HG02973 (cell line): ENCODE results near the gene FGF23.

Experiments used
- ATAC-seq: cut with Tn5 transposase; IDR thresholded peaks from one replicate; pipeline ENCODE4 v1.9.1; 2021; ENCODE audit warnings: moderate library complexity; ENCODE audit not compliant: unreplicated experiment

The FGF23 gene

GRCh38 chr12:4386801-4387200 lies 7.3 kb upstream of the FGF23 start:
- no peak for ATAC-seq

GRCh38 chr12:4383304-4383865 lies 3.9 kb upstream of the FGF23 start:
- ATAC-seq, result no peak

DNA sequence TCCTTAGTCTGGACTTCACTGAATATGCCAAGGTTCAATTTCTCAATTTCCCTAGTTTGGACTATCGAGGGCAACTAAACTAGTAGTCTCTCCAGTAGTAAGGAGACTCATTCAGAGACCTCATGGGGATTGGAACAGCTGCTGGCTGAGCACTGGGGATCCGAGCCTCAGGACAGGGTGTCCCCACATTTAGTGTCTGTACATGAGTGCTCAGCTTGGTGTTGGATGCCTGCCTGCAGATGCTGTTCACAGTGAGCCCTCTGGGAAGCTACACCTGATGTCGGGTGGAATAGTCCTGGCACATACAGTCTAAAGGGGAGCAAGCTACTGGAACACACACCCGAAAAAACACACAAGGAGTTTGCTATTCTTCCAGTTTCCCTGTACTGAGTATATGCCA lies 820 bp upstream of the FGF23 start:
- ATAC-seq, result no peak

GRCh38 chr12:4378772-4379171 lies 740 bp downstream of the FGF23 start:
- ATAC-seq, result no peak

DNA sequence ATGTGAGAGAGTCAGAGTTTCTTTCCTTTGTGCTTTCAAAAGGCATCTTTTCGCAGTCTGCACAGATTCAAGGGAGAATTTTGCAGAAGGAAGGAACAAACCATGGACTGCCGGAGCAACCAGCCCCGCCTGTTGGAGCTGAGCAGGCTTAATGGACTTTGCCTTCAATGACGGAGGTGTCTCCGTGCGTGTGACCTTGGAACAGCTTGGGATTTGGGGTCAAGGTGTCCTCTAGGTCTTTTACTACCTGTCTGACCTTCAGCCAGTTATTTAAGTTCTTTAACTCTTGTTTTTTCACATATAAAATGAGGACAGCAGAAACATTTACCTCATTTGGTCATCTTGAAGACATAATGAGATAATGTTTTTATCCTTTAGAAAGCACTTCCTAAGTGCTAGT lies 4.1 kb downstream of the FGF23 start:
- ATAC-seq, result no peak

GRCh38 chr12:4372653-4373052 lies 6.9 kb downstream of the FGF23 start:
- ATAC-seq, result no peak

DNA sequence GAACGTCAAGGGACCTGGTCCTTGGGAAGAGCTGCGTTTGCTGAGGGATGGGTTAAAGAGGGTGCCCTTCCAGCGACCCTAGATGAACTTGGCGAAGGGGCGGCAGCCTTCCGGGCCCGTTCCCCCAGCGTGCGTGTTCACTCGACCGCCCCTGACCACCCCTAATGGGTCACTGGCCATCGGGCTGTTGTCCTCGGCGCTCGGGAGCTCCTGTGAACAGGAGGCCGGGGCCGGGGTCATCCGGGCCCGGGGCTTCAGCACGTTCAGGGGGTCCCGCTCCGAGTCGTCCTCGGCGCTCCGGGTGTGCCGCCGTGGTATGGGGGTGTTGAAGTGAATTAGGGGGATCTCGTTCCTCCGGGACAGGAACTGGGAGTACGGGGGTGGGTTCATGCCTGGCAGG lies 9.2 kb downstream of the FGF23 start:
- no peak for ATAC-seq

GRCh38 chr12:4369548-4369947 lies 10.0 kb downstream of the FGF23 start:
- no peak for ATAC-seq

GRCh38 chr12:4366090-4366489 lies 13.4 kb downstream of the FGF23 start:
- ATAC-seq, result no peak

GRCh38 chr12:4356041-4356327 lies 23.5 kb downstream of the FGF23 start:
- no peak for ATAC-seq

DNA sequence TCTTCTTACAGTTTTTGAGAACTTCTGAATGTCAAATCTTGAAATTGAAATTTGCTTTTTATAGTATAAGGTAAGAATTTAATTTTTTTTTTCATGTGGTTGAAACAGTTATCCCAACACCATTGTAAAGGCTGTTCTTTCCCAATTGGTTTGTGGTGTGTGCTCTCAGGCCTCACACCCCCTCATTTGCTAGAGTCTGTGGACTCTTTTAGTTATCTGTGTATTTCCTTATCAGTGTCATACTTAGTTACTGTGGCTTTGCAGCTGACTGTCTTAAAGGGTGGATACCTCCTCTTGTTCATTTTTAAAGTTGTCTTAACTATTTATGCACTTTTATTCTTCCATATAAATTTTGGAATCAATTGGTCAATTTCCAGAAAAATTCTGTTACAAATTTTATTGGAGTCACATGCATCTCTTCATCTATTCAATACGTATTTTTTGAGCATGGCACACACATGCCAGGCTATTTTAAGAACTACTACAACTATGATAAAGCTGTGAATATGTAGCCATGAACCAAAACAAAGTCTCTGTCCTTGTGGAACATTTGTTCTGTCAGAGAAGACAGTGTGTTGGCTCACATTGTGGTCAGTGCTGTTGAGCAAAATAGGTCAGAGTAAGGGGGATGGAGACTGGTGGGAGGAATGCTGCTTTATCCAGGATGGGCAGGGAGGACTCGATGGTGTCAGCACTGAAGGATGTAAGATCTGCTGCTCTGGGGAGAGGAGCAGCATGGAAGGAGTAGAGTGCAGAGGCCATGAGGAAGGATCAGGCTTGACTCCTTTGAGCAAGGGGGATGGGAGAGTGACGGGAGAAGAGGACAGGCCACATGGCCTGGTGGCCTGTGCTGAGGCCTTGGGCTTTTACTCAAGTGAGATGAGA lies 24.1 kb downstream of the FGF23 start:
- ATAC-seq, result no peak

DNA sequence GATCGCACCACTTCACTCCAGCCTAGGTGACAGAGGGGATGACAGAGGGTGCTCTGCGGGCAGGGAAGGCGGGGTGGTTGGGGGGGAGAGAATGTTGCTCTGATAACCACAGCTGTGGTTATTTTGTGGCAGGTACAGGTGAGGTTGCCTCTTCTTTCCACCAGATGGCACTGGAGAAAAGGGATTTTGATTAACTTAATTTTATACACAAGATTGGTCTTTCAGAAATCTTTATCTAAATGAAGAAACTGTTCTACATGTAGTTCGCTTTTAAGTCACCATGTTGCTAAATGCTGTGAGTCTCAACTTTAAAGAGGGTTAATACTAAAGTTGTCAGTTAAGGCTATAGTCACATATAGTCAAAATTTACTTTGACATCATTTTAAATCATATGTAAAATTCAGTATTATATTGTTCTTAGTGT lies 25.7 kb downstream of the FGF23 start:
- no peak for ATAC-seq

DNA sequence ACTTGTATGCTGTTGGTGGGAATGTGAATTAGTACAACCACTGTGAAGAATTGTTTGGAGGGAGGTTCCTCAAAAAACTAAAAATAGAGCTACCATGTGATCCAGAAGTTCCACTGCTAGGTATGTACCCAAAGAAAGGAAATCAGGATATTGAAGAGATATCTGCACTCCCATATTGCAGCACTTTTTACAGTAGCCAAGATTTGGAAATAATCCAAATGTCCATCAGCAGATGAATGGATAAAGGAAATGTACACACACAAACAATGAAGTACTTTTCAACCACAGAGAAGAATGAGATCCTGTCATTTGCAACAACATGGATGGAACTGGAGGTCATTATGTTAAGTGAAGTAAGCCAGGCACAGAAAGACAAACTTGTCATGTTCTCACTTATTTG lies 32.6 kb downstream of the FGF23 start:
- no peak for ATAC-seq

DNA sequence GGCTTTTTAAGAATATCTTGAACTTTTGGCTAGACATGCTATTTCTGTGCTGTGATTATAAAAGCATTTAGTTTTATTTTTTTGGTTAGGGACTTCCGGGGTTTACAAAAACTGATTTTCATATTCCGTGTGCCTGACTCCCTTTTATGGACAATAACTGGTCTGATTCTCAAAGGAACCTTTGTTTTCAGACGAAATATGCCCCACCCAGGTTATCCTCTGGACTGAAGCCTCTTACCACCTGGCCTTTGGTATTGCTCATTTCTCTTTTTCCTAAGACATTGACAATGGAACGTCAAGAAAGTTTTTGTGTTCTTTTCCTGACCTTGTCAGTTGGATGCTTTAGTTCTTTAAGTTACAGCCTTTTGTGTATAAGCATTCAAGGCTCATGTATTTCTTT lies 47.7 kb downstream of the FGF23 start:
- ATAC-seq, result no peak

DNA sequence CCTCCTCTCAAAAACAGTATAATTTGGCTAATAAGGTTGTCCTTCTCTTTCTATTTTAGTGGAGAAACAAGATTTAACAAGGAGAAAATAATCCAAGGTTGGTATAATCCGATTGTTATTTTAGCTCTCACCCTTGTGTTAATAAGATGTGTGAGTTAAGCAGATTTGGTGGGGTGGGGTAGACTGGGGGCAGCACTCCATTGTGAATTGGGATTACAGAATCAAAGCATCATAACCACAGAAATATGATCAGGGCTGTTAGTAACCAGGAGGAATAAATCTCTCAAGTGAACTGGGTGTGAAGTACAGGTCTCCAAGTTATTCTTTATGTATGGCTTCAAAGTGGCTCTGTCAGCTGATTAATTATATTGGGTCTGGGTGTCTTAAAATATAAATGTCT lies 48.3 kb downstream of the FGF23 start:
- no peak for ATAC-seq

GRCh38 chr12:4330203-4330602 lies 49.3 kb downstream of the FGF23 start:
- no peak for ATAC-seq

GRCh38 chr12:4327293-4327692 lies 52.2 kb downstream of the FGF23 start:
- no peak for ATAC-seq

GRCh38 chr12:4325966-4326365 lies 53.5 kb downstream of the FGF23 start:
- no peak for ATAC-seq

DNA sequence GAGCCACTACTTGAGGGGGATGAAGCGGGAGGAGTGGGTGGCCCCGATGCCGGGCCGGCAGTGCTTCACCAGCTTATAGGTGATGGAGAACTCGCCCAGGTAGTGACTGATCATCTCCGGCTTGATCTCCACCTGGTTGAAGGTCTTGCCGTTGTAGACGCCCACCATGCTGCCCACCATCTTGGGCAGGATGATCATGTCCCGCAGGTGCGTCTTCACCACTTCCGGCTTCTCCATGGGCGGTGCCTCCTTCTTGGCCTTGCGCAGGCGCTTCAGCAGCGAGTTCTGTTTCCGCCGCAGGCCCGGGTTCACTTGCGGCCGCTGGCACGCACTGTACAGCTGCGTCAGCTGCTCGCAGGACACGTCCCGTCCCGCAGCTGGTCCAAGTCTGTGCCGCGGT lies 55.1 kb downstream of the FGF23 start:
- ATAC-seq, result no peak

DNA sequence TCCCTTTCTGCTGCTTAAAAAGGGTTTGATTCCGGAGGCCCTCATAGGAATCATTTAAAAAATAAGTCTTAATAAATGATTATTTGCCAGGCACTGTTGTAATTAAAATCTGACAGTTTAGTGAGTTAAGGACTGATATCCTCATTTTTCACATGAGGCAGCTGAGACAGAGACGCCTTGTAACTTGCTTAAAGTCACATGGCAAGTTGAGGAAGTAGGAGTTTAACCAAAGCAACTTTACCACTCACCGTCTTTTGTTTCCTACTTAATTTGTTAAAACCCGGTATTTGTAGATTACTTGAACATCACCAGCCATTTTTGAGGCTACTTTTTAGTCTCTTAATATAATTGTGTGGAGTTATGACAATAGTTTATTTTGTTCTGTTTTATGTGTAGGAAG lies 56.1 kb downstream of the FGF23 start:
- no peak for ATAC-seq

DNA sequence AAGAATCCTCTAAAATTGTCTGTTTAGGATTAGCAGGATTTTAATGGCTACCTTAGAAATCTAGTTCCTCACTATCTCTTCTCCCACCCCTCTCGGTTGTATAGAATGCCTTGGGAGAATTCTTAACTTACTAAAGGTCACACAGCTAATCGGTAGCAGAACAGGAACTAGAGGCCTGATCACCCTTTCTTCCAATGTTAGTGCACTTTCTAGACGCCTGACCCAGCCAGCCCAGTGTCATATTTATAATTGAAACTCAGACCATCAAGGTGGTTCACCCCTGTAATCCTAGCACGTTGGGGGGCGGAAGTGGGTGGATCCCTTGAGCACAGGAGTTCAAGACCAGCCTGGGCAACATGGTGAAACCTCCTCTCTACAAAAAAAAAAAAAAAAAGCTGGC lies 56.8 kb downstream of the FGF23 start:
- no peak for ATAC-seq

DNA sequence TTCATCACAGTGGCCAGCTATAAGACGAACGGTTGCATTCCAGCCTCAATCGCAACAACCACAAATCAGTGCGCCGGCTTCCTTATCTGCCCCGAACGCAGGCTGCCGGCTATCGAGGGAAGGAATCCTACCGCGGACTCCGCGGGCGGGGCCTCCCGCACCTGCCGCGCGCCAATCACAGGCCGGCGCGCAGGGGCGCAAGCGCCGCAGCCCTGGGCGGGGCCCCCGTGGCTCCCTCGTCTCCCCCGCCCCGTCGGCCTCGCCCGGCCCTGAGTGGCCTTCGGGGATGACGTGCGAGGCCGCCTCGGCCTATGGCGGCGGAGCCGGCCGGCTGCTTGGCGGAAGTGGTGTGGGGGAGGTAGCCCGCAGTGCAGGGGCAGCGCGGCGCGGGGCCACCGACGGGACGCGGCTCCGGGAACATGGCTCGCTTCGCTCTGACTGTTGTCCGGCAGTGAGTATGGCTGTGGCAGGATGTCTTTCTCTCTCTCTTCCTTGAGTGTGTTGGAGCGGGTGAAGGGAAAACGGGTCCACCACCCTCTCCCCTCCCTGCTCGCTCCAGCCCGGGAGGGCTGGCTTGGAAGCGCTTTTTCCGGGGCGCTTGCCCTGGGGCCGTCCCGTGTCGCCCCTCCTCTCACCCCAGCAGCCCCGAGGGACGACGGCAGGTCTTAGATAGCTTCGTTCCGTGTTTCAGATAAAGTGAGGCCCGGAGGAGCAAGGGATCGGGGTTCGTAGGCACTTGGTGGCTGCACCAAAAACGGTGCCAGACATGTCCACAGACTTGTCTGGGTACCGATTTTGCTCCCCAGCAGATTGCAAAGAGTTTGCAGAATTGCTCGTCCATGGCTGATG lies 58.4 kb downstream of the FGF23 start, which contains the start of gene TIGAR:
TIGAR (plus strand) TSS at position 361 of the 849 bp plus-strand sequence; CDS start at position 420, 59 bp downstream.
- ATAC-seq, result peak; percentile 93
